ENCODE measurements around the gene LEAP2.
A peak's percentile ranks its signal among the peaks of the same experiment; 100 is the strongest.

The LEAP2 gene

GRCh38 chr5:132856011-132856410 is 17.5 kb upstream of the LEAP2 start:
- no peak for DNase-seq (ENCODE audit: low read depth in 2 of 2)
- TF ChIP-seq, protein P1, sequence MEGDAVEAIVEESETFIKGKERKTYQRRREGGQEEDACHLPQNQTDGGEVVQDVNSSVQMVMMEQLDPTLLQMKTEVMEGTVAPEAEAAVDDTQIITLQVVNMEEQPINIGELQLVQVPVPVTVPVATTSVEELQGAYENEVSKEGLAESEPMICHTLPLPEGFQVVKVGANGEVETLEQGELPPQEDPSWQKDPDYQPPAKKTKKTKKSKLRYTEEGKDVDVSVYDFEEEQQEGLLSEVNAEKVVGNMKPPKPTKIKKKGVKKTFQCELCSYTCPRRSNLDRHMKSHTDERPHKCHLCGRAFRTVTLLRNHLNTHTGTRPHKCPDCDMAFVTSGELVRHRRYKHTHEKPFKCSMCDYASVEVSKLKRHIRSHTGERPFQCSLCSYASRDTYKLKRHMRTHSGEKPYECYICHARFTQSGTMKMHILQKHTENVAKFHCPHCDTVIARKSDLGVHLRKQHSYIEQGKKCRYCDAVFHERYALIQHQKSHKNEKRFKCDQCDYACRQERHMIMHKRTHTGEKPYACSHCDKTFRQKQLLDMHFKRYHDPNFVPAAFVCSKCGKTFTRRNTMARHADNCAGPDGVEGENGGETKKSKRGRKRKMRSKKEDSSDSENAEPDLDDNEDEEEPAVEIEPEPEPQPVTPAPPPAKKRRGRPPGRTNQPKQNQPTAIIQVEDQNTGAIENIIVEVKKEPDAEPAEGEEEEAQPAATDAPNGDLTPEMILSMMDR (IDR thresholded peaks at IDR 0.05; ENCODE audit: low read depth, low read length), result no peak
- no peak overlapping the region for H3K4me3 ChIP-seq (replicated peaks in 1 of 2; ENCODE audit: low read depth in 2 of 2, low read length in 2 of 2)

DNA sequence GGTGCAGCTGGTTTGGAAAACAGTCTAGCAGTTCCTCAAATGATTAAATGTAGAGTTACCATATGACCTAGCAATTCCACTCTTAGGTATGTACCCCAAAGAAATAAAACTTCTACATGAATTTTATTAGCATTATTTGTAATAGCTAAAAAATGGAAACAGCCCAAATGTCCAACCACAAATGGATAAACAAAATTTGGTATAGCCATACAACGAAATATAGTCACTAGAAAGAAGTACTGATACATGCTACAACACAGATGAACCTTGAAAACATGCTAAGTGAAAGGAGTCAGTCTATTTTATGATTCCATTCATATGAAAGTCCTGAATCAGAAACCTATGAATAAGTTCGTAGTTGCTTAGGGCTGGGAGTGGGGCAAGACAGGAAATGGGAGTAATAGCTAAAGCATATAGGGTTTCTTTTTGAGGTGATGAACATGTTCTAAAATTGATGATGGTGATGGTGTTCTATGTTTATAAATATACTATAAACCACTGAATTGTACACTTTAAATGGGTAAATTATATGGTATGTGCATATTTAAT is 13.5 kb upstream of the LEAP2 start:
- TF ChIP-seq, protein P1 (IDR thresholded peaks at IDR 0.05; ENCODE audit: low read depth, low read length), result no peak
- H3K4me3 ChIP-seq (replicated peaks in 1 of 2; ENCODE audit: low read depth in 2 of 2, low read length in 2 of 2), result no peak overlapping the region
- no peak for DNase-seq (ENCODE audit: low read depth in 2 of 2)

GRCh38 chr5:132860742-132861141 is 12.7 kb upstream of the LEAP2 start:
- TF ChIP-seq, protein P1 (IDR thresholded peaks at IDR 0.05; ENCODE audit: low read depth, low read length), result no peak
- DNase-seq (ENCODE audit: low read depth in 2 of 2), result no peak
- no peak overlapping the region for H3K4me3 ChIP-seq (replicated peaks in 1 of 2; ENCODE audit: low read depth in 2 of 2, low read length in 2 of 2)

- no peak for DNase-seq (ENCODE audit: low read depth in 2 of 2)
- H3K4me3 ChIP-seq (replicated peaks in 1 of 2; ENCODE audit: low read depth in 2 of 2, low read length in 2 of 2), result peak overlapping the region; percentile 89 to 90
- TF ChIP-seq, protein P1 (IDR thresholded peaks at IDR 0.05; ENCODE audit: low read depth, low read length), result no peak
Measured at GRCh38 chr5:132865668-132866341, 7.7 kb upstream of the LEAP2 start.

DNA sequence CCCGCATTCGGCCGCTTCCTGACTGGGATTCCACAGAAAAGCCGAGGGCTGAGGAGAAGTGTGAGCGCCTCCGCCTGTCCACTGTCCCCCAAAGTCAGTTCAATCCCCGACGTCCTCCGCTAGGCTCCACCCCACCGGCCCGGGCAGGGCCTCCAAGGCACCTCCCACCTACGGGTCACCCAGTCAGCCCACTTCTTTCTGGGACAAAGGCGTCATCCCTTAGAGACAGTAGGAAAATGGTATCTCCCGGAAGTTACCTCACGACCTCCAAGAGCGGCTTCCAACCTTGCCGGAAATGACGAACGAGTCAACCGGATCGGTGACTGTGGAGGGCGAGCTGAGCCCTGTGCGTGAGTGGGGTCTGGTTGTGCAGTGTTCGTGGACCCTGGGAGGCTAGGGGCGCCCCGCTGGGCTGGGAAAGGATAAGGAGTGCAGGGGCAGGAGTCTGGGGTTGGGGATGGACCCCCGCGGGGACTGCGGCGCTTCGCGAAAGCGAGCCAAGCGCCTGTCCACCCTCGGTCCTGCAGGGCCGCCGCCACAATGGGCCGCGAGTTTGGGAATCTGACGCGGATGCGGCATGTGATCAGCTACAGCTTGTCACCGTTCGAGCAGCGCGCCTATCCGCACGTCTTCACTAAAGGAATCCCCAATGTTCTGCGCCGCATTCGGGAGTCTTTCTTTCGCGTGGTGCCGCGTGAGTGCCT is 7.0 kb upstream of the LEAP2 start, which contains the start of the genes GDF9 and UQCRQ:
GDF9 (minus strand) TSS at position 128 of the 704 bp plus-strand sequence. CDS start 1,936 bp downstream, outside the sequence.
UQCRQ (plus strand) TSS at position 301 of the 704 bp plus-strand sequence; CDS start at position 541, 240 bp downstream.
- H3K4me3 ChIP-seq (replicated peaks in 1 of 2; ENCODE audit: low read depth in 2 of 2, low read length in 2 of 2), result peak within 1 kb of the TSS; percentile 89 to 90
- TF ChIP-seq, protein P1 (IDR thresholded peaks at IDR 0.05; ENCODE audit: low read depth, low read length), result peak; percentile 33
- DNase-seq (ENCODE audit: low read depth in 2 of 2), result peak; percentile 100

DNA sequence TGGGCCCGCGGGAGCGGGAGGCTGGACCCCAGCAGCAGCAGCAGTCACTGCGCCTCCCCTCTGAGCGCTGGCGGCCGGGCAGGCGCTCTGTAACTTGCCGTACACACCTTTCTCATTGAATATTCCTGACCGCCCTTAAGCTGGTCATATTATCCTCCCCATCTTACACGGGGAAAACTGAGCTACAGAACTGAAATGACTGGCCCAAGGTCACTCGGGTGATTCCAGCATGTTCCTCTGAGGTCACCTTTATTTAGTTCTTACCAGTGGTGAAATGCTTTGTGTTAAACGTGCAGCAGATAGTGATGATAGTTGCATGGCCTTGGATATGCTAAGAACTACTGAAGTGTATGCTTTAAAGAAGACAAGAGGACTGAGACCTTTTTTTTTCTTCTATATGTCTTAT is 6.4 kb upstream of the LEAP2 start:
- no peak for DNase-seq (ENCODE audit: low read depth in 2 of 2)
- peak overlapping the region; percentile 89 to 90 for H3K4me3 ChIP-seq (replicated peaks in 1 of 2; ENCODE audit: low read depth in 2 of 2, low read length in 2 of 2)
- TF ChIP-seq, protein P1 (IDR thresholded peaks at IDR 0.05; ENCODE audit: low read depth, low read length), result no peak
